GM12864 (cell line): ENCODE data around the gene GUK1.
"Not testable (repeated sequence)": the region's sequence is repeated elsewhere in the genome, so short reads cannot be mapped to it uniquely, and the experiment has no call there.

Source experiments
- DNase-seq: peaks from one replicate; pipeline ENCODE4 v3.0.0-alpha.2; 2011; ENCODE audit warnings: low read depth
- H3K4me3 ChIP-seq: 2 replicates; pipeline ENCODE4 v1.5.1; 2011; ENCODE audit warnings: mild to moderate bottlenecking, low read depth, low read length, control low read depth
- TF ChIP-seq, protein P1 (sequence below): IDR thresholded peaks from 2 replicates; pipeline ENCODE4 v1.5.1; 2011; ENCODE audit warnings: low read depth, mild to moderate bottlenecking, moderate library complexity, low read length, control low read depth, inconsistent platforms; ENCODE audit errors: missing control alignments

GUK1 gene

DNA sequence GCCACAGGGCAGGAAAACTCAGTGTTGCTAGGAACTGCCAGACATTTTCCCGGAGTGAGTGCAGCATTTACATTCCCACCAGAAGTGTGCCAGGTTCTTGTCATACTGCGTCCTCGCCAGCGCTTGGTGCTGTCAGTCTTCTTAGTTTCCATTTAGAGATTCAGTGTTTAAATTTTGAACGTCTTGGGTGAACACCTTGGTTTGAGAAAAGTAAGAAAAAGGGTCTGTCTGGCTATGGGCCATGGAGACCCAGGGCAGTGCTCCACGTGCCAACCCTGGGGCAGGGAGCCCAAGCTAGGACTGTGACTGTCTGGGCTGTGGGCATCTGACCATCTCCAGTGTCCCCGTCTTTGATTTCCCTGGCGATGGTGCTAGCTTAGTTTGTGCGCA lies 41.6 kb downstream of the GUK1 start:
- H3K4me3 ChIP-seq, result no peak overlapping the region
- DNase-seq, result no peak
- TF ChIP-seq, protein P1, sequence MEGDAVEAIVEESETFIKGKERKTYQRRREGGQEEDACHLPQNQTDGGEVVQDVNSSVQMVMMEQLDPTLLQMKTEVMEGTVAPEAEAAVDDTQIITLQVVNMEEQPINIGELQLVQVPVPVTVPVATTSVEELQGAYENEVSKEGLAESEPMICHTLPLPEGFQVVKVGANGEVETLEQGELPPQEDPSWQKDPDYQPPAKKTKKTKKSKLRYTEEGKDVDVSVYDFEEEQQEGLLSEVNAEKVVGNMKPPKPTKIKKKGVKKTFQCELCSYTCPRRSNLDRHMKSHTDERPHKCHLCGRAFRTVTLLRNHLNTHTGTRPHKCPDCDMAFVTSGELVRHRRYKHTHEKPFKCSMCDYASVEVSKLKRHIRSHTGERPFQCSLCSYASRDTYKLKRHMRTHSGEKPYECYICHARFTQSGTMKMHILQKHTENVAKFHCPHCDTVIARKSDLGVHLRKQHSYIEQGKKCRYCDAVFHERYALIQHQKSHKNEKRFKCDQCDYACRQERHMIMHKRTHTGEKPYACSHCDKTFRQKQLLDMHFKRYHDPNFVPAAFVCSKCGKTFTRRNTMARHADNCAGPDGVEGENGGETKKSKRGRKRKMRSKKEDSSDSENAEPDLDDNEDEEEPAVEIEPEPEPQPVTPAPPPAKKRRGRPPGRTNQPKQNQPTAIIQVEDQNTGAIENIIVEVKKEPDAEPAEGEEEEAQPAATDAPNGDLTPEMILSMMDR, result no peak

DNA sequence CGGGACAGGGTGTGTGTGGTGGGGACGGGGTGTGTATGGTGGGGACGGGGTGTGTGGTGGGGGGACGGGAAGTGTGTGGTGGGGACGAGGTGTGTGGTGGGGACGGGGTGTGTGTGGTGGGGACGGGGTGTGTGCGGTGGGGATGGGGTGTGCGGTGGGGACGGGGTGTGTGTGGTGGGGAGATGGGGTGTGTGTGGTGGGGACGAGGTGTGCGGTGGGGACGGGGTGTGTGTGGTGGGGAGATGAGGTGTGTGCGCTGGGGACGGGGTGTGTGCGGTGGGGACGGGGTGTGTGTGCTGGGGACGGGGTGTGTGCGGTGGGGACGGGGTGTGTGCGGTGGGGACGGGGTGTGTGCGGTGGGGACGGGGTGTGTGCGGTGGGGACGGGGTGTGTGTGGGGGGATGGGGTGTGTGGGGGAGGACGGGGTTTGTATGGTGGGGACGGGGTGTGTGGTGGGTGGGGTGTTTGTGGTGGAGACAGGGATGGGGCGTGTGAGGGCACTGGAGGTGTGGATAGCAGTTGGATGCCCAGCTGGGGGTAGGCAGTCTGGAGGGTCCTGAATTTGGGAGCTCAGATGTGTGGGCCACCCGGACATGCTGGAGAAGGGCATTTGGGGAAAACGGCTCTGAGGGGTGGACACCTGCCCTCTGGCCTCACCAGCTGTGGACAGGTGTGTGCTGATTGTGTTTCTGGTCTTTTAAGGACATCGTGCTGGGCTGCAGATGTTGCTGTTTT lies 42.4 kb downstream of the GUK1 start:
- no peak for DNase-seq
- no peak overlapping the region for H3K4me3 ChIP-seq
- TF ChIP-seq, protein P1, result no peak

DNA sequence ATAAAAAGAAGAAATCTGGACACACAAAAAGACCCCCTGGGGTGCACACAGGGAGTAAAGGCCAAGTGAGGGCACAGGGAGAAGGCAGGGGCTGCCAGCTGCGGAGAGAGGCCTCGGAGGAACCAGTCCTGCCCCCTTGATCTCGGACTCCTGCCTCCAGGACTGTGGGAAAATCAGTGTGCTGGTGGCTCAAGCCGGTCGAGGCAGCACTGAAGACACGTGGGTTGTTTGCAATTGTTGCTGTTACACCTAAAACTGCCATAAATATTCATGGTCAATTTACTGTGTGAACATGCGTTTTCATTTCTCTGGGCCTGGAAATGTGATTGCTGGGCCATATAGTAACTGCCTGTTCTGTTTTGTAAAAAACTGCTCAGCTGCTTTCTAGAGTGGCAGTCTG lies 44.1 kb downstream of the GUK1 start:
- no peak for DNase-seq
- no peak overlapping the region for H3K4me3 ChIP-seq
- TF ChIP-seq, protein P1, result no peak

DNA sequence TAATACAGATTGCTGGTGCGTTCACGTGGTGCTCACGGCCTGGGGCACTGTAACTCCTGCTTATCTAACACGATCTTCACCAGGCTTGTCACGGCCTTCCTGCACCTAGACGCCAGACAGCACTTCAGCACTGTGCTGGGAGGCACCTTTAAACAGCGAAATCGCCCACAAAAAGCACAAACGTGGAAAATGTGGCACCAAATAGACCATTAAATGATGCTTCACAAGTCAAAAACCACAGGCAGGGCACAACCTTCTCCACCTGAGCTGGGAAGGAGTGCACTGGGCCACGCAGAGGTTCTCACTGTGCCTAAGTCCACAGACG lies 45.5 kb downstream of the GUK1 start:
- no peak for DNase-seq
- H3K4me3 ChIP-seq, result no peak overlapping the region
- TF ChIP-seq, protein P1, result no peak

DNA sequence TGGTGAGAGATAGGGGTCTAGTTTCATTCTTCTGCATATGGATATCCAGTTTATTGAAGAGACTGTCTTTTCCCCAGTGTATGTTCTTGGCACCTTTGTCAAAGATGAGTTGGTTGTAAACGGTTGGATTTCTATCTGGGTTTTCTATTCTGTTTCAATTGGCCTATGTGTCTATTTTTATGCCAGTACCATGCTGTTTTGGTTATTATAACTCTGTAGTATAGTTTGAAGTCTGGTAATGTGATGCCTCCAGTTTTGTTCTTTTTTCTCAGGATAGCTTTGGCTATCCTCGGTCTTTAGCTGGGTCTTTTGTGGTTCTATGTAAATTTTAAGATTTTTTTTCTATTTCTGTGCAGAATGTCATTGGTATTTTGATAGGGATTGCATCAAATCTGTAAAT lies 48.2 kb downstream of the GUK1 start:
- DNase-seq, H3K4me3 ChIP-seq: not testable (repeated sequence)

DNA sequence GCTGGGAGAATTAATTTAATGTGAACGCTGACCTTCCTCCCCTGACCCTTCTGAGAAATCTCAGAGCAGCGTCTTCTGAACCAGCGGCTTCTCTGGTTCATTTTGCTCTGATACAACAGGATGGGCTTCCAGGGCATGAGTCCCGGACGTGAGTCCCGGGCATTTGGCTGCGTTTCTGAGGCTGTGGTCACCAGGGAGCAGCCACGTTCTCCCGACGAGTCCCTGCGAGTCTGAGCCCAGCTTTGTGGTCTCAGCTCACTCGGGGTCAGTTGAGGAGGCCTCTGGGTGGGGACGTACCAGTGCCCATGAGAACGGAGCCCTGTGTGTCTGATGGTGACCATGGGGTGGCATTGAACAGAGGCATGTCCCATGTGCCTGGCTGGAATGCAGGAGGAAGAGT lies 50.1 kb downstream of the GUK1 start:
- DNase-seq, result no peak
- TF ChIP-seq, protein P1, result no peak
- H3K4me3 ChIP-seq, result no peak overlapping the region

DNA sequence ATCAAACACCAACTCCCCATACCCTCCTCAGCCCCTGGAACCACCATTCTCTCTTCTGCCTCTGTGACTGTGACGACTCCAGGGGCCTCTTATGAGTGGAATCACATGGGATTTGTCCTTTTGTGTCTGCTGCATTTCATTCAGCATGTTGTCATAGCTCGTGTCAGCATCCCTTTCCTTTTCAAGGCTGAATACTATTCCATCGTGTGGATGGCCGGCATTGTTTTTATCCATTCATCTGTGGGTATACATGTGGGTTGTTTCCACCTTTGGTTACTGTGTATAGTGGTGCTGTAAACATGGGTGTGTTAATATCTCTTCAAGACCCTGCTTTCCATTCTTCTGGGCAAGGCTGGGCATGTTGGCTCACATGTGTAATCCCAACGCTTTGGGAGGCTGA lies 50.7 kb downstream of the GUK1 start:
- TF ChIP-seq, protein P1, result no peak
- no peak overlapping the region for H3K4me3 ChIP-seq
- no peak for DNase-seq
